Measurements from ENCODE around the gene KRI1.
A peak's percentile ranks its signal among the peaks of the same experiment; 100 is the strongest.

KRI1 gene

DNA sequence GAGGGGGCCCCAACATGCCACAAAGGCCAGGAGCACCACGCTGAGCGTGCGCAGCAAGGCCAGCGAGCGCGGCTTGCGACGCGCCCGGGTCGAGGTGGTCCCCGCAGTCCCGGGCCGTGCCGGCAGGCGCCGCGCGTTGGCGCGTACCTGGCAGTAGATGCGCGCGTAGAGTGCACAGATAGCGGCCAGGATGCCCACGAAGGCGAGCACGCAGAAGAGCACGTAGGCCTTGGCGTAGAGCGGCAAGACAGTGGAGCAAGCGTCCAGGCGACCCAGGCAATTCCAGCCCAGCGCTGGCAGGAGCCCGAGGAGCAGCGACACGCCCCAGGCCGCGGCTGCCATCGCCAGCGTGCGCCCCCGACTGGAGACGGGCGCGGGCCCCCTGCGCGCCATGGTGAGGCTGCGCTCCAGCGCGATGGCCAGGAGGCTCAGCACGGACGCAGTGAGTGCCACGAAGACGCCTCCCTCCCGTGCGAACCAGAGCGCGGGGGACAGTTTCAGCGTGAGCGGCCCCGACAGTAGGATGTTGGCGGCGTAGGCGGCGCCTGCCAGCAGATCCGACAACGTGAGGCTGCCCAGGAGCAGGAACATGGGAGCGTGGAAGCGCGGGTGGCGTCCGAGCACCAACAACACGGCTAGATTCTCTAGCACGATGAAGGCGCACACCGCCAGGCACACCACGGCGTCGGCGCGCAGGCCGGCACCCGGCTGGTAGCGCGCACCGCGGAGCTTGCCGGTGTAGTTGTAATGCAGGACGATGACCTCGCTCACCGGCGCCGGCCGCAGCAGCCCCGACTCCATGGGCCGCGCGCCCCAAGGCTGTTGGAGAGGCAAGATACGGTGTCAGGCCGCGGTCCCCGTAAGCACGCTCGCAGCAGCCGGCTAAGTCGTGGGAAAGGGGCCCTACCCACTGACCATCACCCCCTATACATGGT lies 51.3 kb downstream of the KRI1 start:
- H3K4me1 ChIP-seq (ENCODE audit: insufficient read depth, low read length), result 0 out of 2 replicates have a peak, but pooled peaks cover 8% of the 10 kb centered on the region
- H3K9ac ChIP-seq (ENCODE audit: low read depth, low read length), result peak overlapping the region; percentile 50; the same call in 1 of the 2 replicates
- no peaks in the 10 kb centered on the region for H3K9me3 ChIP-seq (ENCODE audit: control insufficient read depth, insufficient read depth, low read length)
- no peaks in the 10 kb centered on the region for H3K36me3 ChIP-seq (ENCODE audit: insufficient read depth, low read length)

GRCh38 chr19:10513223-10513622 lies 52.6 kb downstream of the KRI1 start:
- Histone ChIP-seq H3K9me3 (ENCODE audit: control insufficient read depth, insufficient read depth, low read length) (no peaks in the 10 kb centered on the region), H3K4me1 (ENCODE audit: insufficient read depth, low read length) (0 out of 2 replicates have a peak, but pooled peaks cover 8% of the 10 kb centered on the region), H3K36me3 (ENCODE audit: insufficient read depth, low read length) (no peaks in the 10 kb centered on the region), H3K9ac (ENCODE audit: low read depth, low read length) (no peak overlapping the region)

- Histone ChIP-seq H3K36me3 (ENCODE audit: insufficient read depth, low read length) (no peaks in the 10 kb centered on the region), H3K4me1 (ENCODE audit: insufficient read depth, low read length) (0 out of 2 replicates have a peak, but pooled peaks cover 2% of the 10 kb centered on the region), H3K9ac (ENCODE audit: low read depth, low read length) (no peak overlapping the region), H3K9me3 (ENCODE audit: control insufficient read depth, insufficient read depth, low read length) (no peaks in the 10 kb centered on the region)
Measured at GRCh38 chr19:10510301-10510802, 55.5 kb downstream of the KRI1 start.

- no peak overlapping the region for H3K9ac ChIP-seq (ENCODE audit: low read depth, low read length)
- no peaks in the 10 kb centered on the region for H3K9me3 ChIP-seq (ENCODE audit: control insufficient read depth, insufficient read depth, low read length)
- H3K4me1 ChIP-seq (ENCODE audit: insufficient read depth, low read length), result 0 out of 2 replicates have a peak, but pooled peaks cover 2% of the 10 kb centered on the region
- H3K36me3 ChIP-seq (ENCODE audit: insufficient read depth, low read length), result no peaks in the 10 kb centered on the region
Measured at GRCh38 chr19:10508707-10509106, 57.1 kb downstream of the KRI1 start.

- H3K9ac ChIP-seq (ENCODE audit: low read depth, low read length), result no peak overlapping the region
- H3K9me3 ChIP-seq (ENCODE audit: control insufficient read depth, insufficient read depth, low read length), result no peaks in the 10 kb centered on the region
- H3K4me1 ChIP-seq (ENCODE audit: insufficient read depth, low read length), result no peaks in the 10 kb centered on the region
- H3K36me3 ChIP-seq (ENCODE audit: insufficient read depth, low read length), result no peaks in the 10 kb centered on the region
Measured at GRCh38 chr19:10508036-10508435, 57.8 kb downstream of the KRI1 start.

DNA sequence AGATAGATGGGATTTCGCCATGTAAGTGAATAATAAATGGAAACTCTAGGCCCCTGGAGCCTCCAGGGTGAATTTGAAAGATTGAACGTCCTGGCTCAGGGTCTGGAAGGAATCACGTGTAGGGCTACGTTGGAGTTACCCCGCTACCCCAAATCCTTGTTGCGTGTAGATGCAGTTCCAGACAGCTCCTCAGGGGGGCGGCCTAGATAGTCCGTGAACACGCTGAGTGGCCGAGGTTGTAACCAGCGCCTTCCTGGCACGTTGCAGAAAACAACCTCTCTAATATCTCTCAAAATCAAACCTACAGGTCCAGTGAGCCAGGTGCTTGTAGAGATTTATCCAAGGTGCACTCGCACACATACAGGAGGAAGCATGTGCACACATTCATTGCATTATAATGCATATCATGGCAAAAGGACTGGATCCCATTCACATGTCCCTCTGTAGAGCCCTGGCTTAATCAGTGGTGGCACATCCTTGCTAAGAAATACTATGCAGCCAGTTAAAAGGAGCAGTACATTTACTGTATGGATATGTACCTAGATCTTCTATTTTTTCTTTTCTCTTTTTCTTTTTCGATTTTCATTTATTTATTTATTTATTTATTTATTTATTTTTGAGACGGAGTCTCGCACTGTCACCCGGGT lies 60.1 kb downstream of the KRI1 start:
- Histone ChIP-seq H3K4me1 (ENCODE audit: insufficient read depth, low read length) (peaks cover 3% of the 10 kb centered on the region; the same call in 1 of the 2 replicates), H3K9ac (ENCODE audit: low read depth, low read length) (no peak overlapping the region; the same call in 1 of the 2 replicates), H3K36me3 (ENCODE audit: insufficient read depth, low read length) (no peaks in the 10 kb centered on the region), H3K9me3 (ENCODE audit: control insufficient read depth, insufficient read depth, low read length) (no peaks in the 10 kb centered on the region)
